ENCODE measurements around the gene NPHS1. TPM values are rescaled to one million over a fixed set of nuclear protein-coding genes. Genes with fewer than 3 reads are reported as not detected.

NPHS1 gene
- total and polyA plus RNA-seq, 2 of the 8 experiments (the other 6 are each of a cell fraction or from before 2014, with no cell fraction given), result 1.3 to 1.4 TPM

GRCh38 chr19:35779033-35779432 lies 73.3 kb downstream of the NPHS1 start:
- Histone ChIP-seq H3K18ac (ENCODE audit: extremely low read depth, low read length) (no peak overlapping the region), H4K8ac (ENCODE audit: extremely low read depth, insufficient read depth, low read length) (no peak overlapping the region), H4K20me1 (replicated peaks in 1 of 2; ENCODE audit: control insufficient read depth in 1 of 2, insufficient read depth in 2 of 2, low read length in 2 of 2) (peaks cover 0 to 8% of the 10 kb centered on the region in 2 experiments), H3K4ac (replicated peaks; ENCODE audit: insufficient read length, low read depth, low read length) (no peak overlapping the region), H3K79me2 (ENCODE audit: control insufficient read depth in 1 of 2, insufficient read depth in 2 of 2, low read length in 2 of 2) (no peaks in the 10 kb centered on the region), H3K14ac (ENCODE audit: insufficient read length) (no peak overlapping the region), H3K27ac (ENCODE audit: low read depth, low read length) (no peak overlapping the region), H3K36me3 (ENCODE audit: control insufficient read depth in 2 of 4, insufficient read depth in 4 of 4, low read length in 3 of 4) (no peaks in the 10 kb centered on the region), H3K4me1 (replicated peaks in 1 of 4; ENCODE audit: control insufficient read depth in 3 of 4, insufficient read depth in 4 of 4, low read length in 3 of 4) (peaks cover 0 to 31% (median 20%) of the 10 kb centered on the region in 4 experiments; a peak in 6 of 7 replicates), H2BK12ac (ENCODE audit: low read depth, low read length) (no peak overlapping the region), H2BK20ac (ENCODE audit: low read length) (no peak overlapping the region), H2BK120ac (replicated peaks; ENCODE audit: low read depth, low read length) (no peak overlapping the region), H2BK15ac (ENCODE audit: low read length) (no peak overlapping the region), H3K79me1 (ENCODE audit: low read depth, low read length) (no peaks in the 10 kb centered on the region; the same call in 1 of the 2 replicates), H3K9ac (replicated peaks in 1 of 4; ENCODE audit: extremely low read depth in 1 of 4, low read depth in 3 of 4, low read length in 3 of 4) (no peak overlapping the region), H2BK5ac (ENCODE audit: low read depth, low read length) (no peak overlapping the region), H3K56ac (replicated peaks; ENCODE audit: insufficient read length, low read depth, low read length) (no peak overlapping the region), H4K5ac (ENCODE audit: insufficient read length, low read depth, low read length) (no peak overlapping the region), H3K23ac (ENCODE audit: insufficient read length) (no peak overlapping the region), H3K27me3 (replicated peaks in 1 of 4; ENCODE audit: control insufficient read depth in 3 of 4, extremely low read depth in 1 of 4, insufficient read depth in 3 of 4, low read length in 3 of 4) (peaks cover 0 to 9% (median 7%) of the 10 kb centered on the region in 4 experiments; a peak in 3 of 7 replicates), H3K23me2 (ENCODE audit: low read depth, low read length) (peaks cover 6% of the 10 kb centered on the region), H4K91ac (replicated peaks; ENCODE audit: insufficient read length, low read length) (no peak overlapping the region), H3K9me3 (ENCODE audit: insufficient read depth in 2 of 2, low read depth in 1 of 2, low read length in 1 of 2) (no peaks in the 10 kb centered on the region), H2AFZ (ENCODE audit: low read length) (no peak overlapping the region), H2AK5ac (ENCODE audit: low read depth, low read length) (no peak overlapping the region), H3K4me3 (ENCODE audit: extremely low read depth in 1 of 4, insufficient read depth in 2 of 4, low read depth in 3 of 4, low read length in 4 of 4) (no peak overlapping the region), H3K4me2 (ENCODE audit: insufficient read depth in 1 of 2, low read depth in 2 of 2, low read length in 2 of 2) (no peak overlapping the region)
- ChIA-PET POLR2A (ENCODE audit: partially characterized antibody) (interaction anchor here (0.7 to 1.7 kb wide), 2 partner anchors 13 to 19 kb away, joined by 3 to 4 read pairs; no protein-coding TSS in a partner anchor), CTCF (ENCODE audit: partially characterized antibody) (interaction anchor here (1.0 to 1.1 kb wide), 2 partner anchors 18 to 152 kb away, joined by 3 to 4 read pairs; no protein-coding TSS in a partner anchor)
- FAIRE-seq, result no peak
- no peak for DNase-seq (ENCODE audit: low read depth in 1 of 2, low spot score in 2 of 2)
- WGBS, 2 experiments (ENCODE audit: extremely low coverage in 1 of 2, insufficient coverage in 1 of 2, insufficient read length in 1 of 2, insufficient replicate concordance in 2 of 2, low coverage in 1 of 2, low lambda C conversion rate in 2 of 2, missing lambda C conversion rate in 1 of 2), result 89% methylated on average over 8 of the region's 8 CpGs; no CpG with 5 or more reads in 1 of the 2 experiments
- TF ChIP-seq PHF8 (conservative IDR thresholded peaks at IDR 0.05; ENCODE audit: low read depth, low read length), result no peak
